ENCODE data around the gene GMPS.
"Not testable (repeated sequence)": the region's sequence is repeated elsewhere in the genome, so short reads cannot be mapped to it uniquely, and the experiment has no call there.

The GMPS gene

GRCh38 chr3:155934230-155934629 lies 63.8 kb downstream of the GMPS start:
- in situ Hi-C loops (cut with MboI; ENCODE audit: low sequenced_read_pairs) = no loop called here

- in situ Hi-C loops (cut with MboI; ENCODE audit: low sequenced_read_pairs) = no loop called here
These were observed 68.0 kb downstream of the GMPS start for GRCh38 chr3:155938409-155938808.

DNA sequence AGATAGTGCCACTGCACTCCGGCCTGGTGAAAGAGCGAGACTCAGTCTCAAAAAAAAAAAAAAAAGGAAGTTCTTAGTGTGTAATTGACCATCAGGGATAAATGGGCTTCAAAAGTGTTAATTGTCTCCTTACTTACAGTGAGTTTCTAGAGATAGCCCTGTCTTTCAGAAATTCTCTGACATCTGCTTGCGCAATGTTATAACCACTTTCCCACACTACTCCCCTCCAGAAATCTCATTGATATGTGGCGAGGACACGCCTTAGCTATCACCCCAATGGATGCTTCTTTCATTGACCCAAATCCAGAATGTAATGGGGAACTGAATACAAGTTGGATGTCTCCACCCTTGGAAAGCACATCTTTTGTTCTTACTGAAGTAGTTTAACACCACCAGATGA lies 70.9 kb downstream of the GMPS start:
- in situ Hi-C loops (cut with MboI; ENCODE audit: low sequenced_read_pairs) = no loop called here

GRCh38 chr3:155944081-155944480 lies 73.6 kb downstream of the GMPS start:
- in situ Hi-C loops (cut with MboI; ENCODE audit: low sequenced_read_pairs) = no loop called here

DNA sequence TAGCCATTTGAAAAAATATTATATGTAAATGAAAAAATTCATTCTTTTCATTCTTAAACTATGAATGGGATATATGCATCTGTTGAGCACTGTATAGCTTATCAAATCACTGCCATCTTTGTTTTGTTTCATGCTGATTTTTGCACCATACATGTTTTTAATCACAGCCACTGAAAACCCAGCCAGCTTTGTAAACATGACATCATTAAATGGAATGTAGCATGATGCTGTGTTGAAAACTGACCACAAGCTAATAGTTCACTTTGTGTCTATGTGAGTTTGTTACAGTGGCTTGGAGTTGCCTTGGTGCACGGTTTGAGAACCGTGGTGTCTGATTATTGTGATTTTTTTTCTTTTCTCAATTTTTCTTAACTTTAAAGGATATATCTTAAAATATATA lies 75.7 kb downstream of the GMPS start:
- in situ Hi-C loops (cut with MboI; ENCODE audit: low sequenced_read_pairs) = no loop called here

- in situ Hi-C loops (cut with MboI; ENCODE audit: low sequenced_read_pairs) = no loop called here
These were observed 78.0 kb downstream of the GMPS start for GRCh38 chr3:155948476-155948875.

DNA sequence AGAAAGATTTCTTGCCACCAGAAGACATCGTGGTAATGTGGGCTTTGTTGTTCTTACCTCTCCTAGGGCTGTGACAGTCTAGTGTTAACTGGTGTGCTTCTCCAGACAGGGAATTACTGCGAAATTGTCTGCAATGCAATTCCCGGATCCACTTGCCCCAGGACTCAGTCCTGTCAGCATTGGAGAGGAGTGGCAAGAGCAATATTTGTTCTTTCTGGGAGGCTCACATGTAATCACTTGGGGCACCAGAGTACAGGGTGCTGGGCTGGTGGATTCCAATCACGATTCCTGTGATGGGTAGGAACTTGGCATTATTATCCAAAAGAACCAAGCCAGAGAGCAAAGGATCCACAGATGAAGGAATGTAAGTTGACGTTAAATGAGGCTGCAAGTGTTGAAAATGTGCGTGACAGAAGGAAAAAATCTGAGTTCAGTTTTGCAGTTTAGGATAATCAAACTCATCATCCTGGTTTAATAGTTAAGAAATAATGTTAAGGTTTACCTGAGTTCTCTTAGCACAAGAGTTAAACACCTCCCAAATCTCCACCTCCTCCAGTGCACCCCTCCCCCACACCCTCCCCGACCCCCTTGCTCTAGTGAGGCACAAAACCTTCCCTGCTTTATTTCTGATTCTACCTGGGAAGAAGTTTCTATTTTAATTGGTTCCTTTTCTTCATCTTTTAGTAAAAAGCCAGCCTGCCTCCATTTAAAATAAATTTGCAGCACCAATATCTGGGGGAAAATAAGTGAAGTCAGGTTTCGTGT lies 79.2 kb downstream of the GMPS start:
- in situ Hi-C loops (cut with MboI; ENCODE audit: low sequenced_read_pairs) = no loop called here

DNA sequence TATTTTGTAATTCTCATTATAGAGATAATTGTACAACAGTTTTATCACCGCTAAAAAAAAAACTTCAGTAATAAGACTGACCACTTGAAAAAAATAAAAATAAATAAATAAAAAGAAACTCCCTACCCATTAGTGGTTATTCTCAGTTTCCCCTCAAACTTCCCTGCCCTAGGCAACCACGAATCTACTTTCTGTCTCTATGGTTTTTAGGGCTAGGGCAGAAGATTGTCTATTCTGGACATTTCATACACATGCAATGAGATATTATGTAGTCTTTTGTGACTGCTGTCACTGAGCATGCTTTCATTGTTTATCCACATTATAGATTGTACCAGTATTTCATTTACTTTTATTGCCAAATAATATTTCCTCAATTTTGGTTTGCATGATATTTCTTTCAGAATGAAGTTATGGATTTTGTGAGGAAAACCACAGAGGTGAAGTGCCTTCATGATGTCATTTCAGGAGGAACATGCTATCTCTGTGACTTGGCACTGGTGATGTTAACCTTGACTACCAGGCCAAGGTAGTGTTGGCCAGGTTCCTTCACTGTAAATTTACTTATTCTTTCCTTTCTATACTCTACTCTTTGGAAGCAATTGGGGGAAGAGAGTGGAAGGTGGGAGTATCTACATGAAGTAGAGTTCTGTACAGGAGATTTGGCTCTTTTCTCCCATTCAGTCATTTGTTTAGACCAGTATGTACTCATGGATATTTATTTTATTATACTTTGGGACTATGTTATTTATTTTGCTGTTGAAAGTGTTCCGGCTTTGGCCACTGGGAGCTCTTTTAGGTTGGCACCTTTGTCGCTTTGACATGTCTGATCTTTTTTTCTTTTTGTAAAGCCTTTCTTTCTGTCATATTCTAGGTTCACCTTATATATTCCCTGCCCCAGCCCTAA lies 86.3 kb downstream of the GMPS start:
- in situ Hi-C loops (cut with MboI; ENCODE audit: low sequenced_read_pairs) = no loop called here

DNA sequence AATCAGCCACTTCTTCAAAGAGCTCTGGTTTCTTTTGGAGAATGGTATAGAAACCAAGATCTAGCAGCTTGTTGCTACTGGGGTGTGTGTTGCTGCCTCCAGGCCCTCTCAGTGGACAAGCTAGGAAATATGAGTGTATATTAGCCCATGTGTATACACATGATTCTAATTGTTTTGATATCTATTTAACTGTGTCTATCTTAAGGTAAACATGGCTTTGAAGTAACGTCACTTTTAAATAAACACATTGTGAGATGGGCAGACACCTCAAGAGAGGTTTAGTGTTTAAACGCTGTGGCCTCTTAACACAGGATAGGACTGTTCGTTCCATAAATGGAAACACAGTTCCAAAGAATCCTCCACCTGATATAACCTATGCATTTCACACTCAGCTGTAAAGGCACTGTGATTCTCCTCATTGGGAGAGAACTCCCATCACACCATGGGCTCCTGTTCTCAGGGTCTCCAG lies 87.0 kb downstream of the GMPS start:
- in situ Hi-C loops (cut with MboI; ENCODE audit: low sequenced_read_pairs) = no loop called here

GRCh38 chr3:155958676-155959075 lies 88.2 kb downstream of the GMPS start:
- in situ Hi-C loops (cut with MboI; ENCODE audit: low sequenced_read_pairs) = no loop called here

GRCh38 chr3:155960060-155960459 lies 89.6 kb downstream of the GMPS start:
- in situ Hi-C loops (cut with MboI; ENCODE audit: low sequenced_read_pairs) = no loop called here

DNA sequence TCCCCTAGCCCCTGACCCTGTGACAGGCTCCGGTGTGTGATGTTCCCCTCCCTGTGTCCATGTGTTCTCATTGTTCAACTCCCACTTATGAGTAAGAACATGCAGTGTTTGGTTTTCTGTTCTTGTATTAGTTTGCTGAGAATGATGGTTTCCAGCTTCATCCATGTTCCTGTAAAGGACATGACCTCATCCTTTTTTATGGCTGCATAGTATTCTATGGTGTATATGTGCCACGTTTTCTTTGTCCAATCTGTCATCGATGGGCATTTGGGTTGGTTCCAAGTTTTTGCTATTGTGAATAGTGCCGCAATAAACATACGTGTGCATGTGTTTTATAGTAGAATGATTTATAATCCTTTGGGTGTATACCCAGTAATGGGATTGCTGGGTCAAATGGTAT lies 90.6 kb downstream of the GMPS start:
- in situ Hi-C loops (cut with MboI; ENCODE audit: low sequenced_read_pairs) = not testable (repeated sequence)

- in situ Hi-C loops (cut with MboI; ENCODE audit: low sequenced_read_pairs) = no loop called here
These were observed 93.1 kb downstream of the GMPS start for GRCh38 chr3:155963570-155963969.

DNA sequence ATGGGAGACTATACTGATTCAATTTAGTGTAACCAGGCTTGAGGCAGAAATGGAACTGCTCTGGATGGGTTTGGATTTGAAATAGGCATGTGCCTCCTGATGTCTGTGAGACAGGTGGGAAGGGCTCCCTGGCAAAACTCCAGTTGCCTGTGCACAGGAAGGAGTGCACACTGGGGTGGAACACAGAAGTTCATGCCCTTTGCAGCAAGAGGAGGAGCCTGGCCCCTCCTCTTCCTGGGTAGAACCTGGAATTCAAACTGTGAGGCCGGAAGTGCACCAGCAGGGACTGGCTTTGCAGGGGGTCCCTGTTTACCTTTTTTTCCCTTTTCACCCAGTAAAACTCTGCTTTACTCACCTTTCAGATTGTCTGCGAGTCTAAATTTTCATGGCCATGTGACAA lies 99.9 kb downstream of the GMPS start:
- in situ Hi-C loops (cut with MboI; ENCODE audit: low sequenced_read_pairs) = no loop called here

- in situ Hi-C loops (cut with MboI; ENCODE audit: low sequenced_read_pairs) = no loop called here
These were observed 102.6 kb downstream of the GMPS start for GRCh38 chr3:155972885-155973584.

GRCh38 chr3:155978324-155978723 lies 107.9 kb downstream of the GMPS start:
- in situ Hi-C loops (cut with MboI; ENCODE audit: low sequenced_read_pairs) = no loop called here

- in situ Hi-C loops (cut with MboI; ENCODE audit: low sequenced_read_pairs) = no loop called here
These were observed 109.3 kb downstream of the GMPS start for GRCh38 chr3:155979746-155980145.

- in situ Hi-C loops (cut with MboI; ENCODE audit: low sequenced_read_pairs) = no loop called here
These were observed 111.2 kb downstream of the GMPS start for GRCh38 chr3:155981669-155982068.

- in situ Hi-C loops (cut with MboI; ENCODE audit: low sequenced_read_pairs) = no loop called here
These were observed 113.5 kb downstream of the GMPS start for GRCh38 chr3:155983834-155984474.

DNA sequence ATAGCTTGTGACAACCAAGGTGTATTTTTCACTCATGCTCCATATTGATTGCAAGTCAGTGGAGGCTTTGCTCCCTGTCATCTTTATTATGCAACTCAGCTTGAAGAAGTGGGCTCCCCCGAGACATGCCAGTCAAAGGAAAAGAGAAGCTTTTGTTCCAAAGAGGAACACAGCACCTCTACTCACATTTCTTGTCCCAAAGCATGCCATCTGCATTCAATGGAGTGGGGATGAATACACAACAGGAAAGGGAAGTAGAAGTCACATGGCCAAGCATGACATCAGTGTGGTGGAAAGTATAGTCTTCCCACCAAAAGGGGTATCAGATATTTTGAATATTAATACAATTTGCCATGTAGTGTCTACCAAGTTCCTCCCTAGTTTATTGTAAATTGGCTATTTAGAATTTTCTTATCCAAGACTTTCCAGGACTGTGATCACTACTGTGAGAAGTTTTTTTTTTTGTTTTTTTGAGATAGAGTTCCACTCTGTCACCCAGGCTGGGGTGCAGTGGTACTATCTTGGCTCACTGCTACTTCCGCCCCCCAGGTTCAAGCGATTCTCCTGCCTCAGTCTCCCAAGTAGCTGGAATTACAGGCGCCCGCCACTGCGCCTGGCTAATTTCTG lies 114.5 kb downstream of the GMPS start:
- in situ Hi-C loops (cut with MboI; ENCODE audit: low sequenced_read_pairs) = no loop called here

All from HL-60/S4 (cell line).